DMS114 treated with DMSO at 0.1 percent for 48 hours (cell line): ENCODE results near the gene TYRP1.
A peak's percentile ranks its signal among the peaks of the same experiment; 100 is the strongest.

ENCODE experiments used
- DNase-seq: peaks from one replicate; lab custom pipeline; 2025; ENCODE audit not compliant: unreplicated experiment; lab: John Stamatoyannopoulos, UW

The TYRP1 gene

GRCh38 chr9:12696931-12697622, 3.9 kb downstream of the TYRP1 start:
- no peak for DNase-seq

GRCh38 chr9:12697719-12698118, 4.5 kb downstream of the TYRP1 start:
- no peak for DNase-seq

GRCh38 chr9:12698266-12698665, 5.1 kb downstream of the TYRP1 start:
- DNase-seq, result no peak

GRCh38 chr9:12698986-12699385, 5.8 kb downstream of the TYRP1 start:
- DNase-seq, result no peak

- no peak for DNase-seq
These were observed 6.3 kb downstream of the TYRP1 start for GRCh38 chr9:12699529-12699928.

- DNase-seq, result no peak
These were observed 7.9 kb downstream of the TYRP1 start for GRCh38 chr9:12701126-12701525.

GRCh38 chr9:12702160-12702758, 9.1 kb downstream of the TYRP1 start:
- no peak for DNase-seq

GRCh38 chr9:12703996-12704395, 10.8 kb downstream of the TYRP1 start:
- no peak for DNase-seq

- DNase-seq, result no peak
These were observed 12.7 kb downstream of the TYRP1 start for GRCh38 chr9:12705738-12706391.

GRCh38 chr9:12708562-12709298, 15.5 kb downstream of the TYRP1 start:
- no peak for DNase-seq

GRCh38 chr9:12712532-12712931, 19.3 kb downstream of the TYRP1 start:
- no peak for DNase-seq

GRCh38 chr9:12715268-12715667, 22.1 kb downstream of the TYRP1 start:
- DNase-seq, result no peak

- no peak for DNase-seq
These were observed 23.8 kb downstream of the TYRP1 start for GRCh38 chr9:12716823-12717600.

- no peak for DNase-seq
These were observed 24.7 kb downstream of the TYRP1 start for GRCh38 chr9:12717907-12718306.

GRCh38 chr9:12718482-12719026, 25.4 kb downstream of the TYRP1 start:
- DNase-seq, result no peak

GRCh38 chr9:12719431-12719830, 26.2 kb downstream of the TYRP1 start:
- DNase-seq, result peak; percentile 35

- DNase-seq, result no peak
These were observed 27.4 kb downstream of the TYRP1 start for GRCh38 chr9:12720551-12720950.

GRCh38 chr9:12722131-12722530, 28.9 kb downstream of the TYRP1 start:
- DNase-seq, result no peak

GRCh38 chr9:12723409-12724028, 30.3 kb downstream of the TYRP1 start:
- DNase-seq, result no peak

- DNase-seq, result no peak
These were observed 33.6 kb downstream of the TYRP1 start for GRCh38 chr9:12726795-12727194.
